Colonic mucosa (tissue), 4 donors: ENCODE data around the gene SLC12A9. TPM values are rescaled to one million over a fixed set of nuclear protein-coding genes. Genes with fewer than 3 reads are reported as not detected.
A peak's percentile ranks its signal among the peaks of the same experiment; 100 is the strongest.

ENCODE experiments used
- DNase-seq: peaks from one replicate; pipeline ENCODE4 v3.0.0-alpha.2; 2020
- H3K27ac ChIP-seq: fragments of 200-600 bp; one replicate; pipeline ENCODE4 v1.8.0; 2021
- H3K27me3 ChIP-seq: fragments of 200-600 bp; one replicate; pipeline ENCODE4 v1.8.0; 2021
- H3K36me3 ChIP-seq: fragments of 200-600 bp; one replicate; pipeline ENCODE4 v1.8.0; 2021
- H3K4me1 ChIP-seq: fragments of 200-600 bp; one replicate; pipeline ENCODE4 v1.8.0; 2021; ENCODE audit warnings: mild to moderate bottlenecking
- H3K4me3 ChIP-seq: fragments of 200-600 bp; one replicate; pipeline ENCODE4 v1.8.0; 2021
- H3K9ac ChIP-seq, 2 donors: one replicate each; pipeline ENCODE4 v1.7.0; 2013; ENCODE audit warnings: control low read depth in 2 of 2, low read depth in 2 of 2, low read length in 2 of 2
- H3K9me3 ChIP-seq: fragments of 200-600 bp; one replicate; pipeline ENCODE4 v1.8.0; 2021
- CTCF ChIP-seq: fragments of 200-600 bp; IDR thresholded peaks from one replicate; pipeline ENCODE4 v1.8.0; 2022; ENCODE audit warnings: antibody characterized with exemption, mild to moderate bottlenecking
- intact Hi-C: fragments of 100-400 bp; cut with DNase I; formaldehyde crosslinking; loops from one replicate; pipeline ENCODE4 v1.14.1; 2022
- total RNA-seq, 2 donors: library from RNA; stranded (reverse); fragmentation: NEBNext Ultra II Directional in 1 of 2; extraction: Animal tissue kit (Norgen Biotek cat#: 25700) in 1 of 2; gene quantifications; one replicate each; pipeline ENCODE4 v1.2.1, GENCODE V29; 2021
- donor health status: healthy.
- donor health status: DM: no; HTN: no; CAD: no.
- donor health status: DM: no; HTN: no; CAD: no.

The SLC12A9 gene
- total RNA-seq, 2 donors from 2014 or later, result 24.1 to 35.9 TPM

- TF ChIP-seq CTCF, result no peak
- Histone ChIP-seq H3K27ac (peak overlapping the region; percentile 94), H3K9ac (peak overlapping the region; percentile 96 to 97), H3K36me3 (no peaks in the 10 kb centered on the region), H3K27me3 (no peaks in the 10 kb centered on the region), H3K9me3 (no peaks in the 10 kb centered on the region), H3K4me3 (peak overlapping the region; percentile 90), H3K4me1 (peaks cover 6% of the 10 kb centered on the region)
- intact Hi-C loops, result no loop called here
- peak; percentile 91 for DNase-seq
Measured at GRCh38 chr7:100865938-100866728, 13.6 kb downstream of the SLC12A9 start.

GRCh38 chr7:100866729-100867039 lies 14.2 kb downstream of the SLC12A9 start:
- Histone ChIP-seq H3K9ac (peak overlapping the region; percentile 96 to 97), H3K4me3 (peak overlapping the region; percentile 90), H3K9me3 (no peaks in the 10 kb centered on the region), H3K27ac (peak overlapping the region; percentile 94), H3K4me1 (peaks cover 6% of the 10 kb centered on the region), H3K27me3 (no peaks in the 10 kb centered on the region), H3K36me3 (no peaks in the 10 kb centered on the region)
- intact Hi-C loops, result no loop called here
- no peak for TF ChIP-seq CTCF
- DNase-seq, result no peak

- intact Hi-C loops, result no loop called here
Measured at GRCh38 chr7:100867040-100867775, 14.7 kb downstream of the SLC12A9 start, which contains the start of gene TRIP6. TRIP6 (plus strand) TSS chr7:100867387; CDS start chr7:100867498, 111 bp downstream.

DNA sequence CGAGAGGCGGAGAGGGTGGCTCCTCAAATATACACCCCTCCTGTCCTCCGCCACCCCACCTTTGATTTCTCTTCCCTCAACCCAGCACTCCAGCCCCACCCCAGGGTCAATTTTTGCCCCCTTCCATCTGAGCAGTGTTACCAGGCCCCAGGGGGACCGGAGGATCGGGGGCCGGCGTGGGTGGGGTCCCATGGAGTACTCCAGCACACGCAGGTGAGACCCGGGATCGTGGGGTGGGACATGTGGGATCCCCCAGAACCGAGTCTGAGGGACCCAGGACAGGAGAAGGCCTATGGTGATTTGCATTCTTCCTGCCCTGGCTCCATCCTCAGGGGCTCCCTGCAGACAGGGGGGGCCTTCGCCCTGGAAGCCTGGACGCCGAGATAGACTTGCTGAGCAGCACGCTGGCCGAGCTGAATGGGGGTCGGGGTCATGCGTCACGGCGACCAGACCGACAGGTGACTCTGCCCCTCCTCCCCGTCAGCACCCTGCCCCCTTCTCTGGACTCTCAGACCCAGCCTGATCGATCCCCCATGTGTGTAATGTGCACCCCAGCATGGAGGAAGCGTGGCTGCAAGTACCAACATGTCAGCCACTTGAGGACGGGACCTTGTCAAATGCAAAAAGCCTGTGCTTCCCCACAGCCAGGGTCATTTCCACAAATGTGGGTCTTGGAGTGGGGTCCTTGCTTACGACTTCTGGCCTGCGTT lies 15.4 kb downstream of the SLC12A9 start:
- TF ChIP-seq CTCF, result no peak
- DNase-seq, result no peak
- intact Hi-C loops, result no loop called here

More at GRCh38 chr7:100867040-100867775, 14.7 kb downstream of the SLC12A9 start, which contains the start of gene TRIP6:
- peak; percentile 91 for DNase-seq
- Histone ChIP-seq H3K9ac (peak within 1 kb of the TSS; percentile 96 to 97), H3K36me3 (no peaks in the 10 kb centered on the region), H3K4me1 (peaks cover 6% of the 10 kb centered on the region), H3K9me3 (no peaks in the 10 kb centered on the region), H3K27me3 (no peaks in the 10 kb centered on the region), H3K4me3 (peak within 1 kb of the TSS; percentile 90), H3K27ac (peak within 1 kb of the TSS; percentile 94)
- TF ChIP-seq CTCF, result no peak

DNA sequence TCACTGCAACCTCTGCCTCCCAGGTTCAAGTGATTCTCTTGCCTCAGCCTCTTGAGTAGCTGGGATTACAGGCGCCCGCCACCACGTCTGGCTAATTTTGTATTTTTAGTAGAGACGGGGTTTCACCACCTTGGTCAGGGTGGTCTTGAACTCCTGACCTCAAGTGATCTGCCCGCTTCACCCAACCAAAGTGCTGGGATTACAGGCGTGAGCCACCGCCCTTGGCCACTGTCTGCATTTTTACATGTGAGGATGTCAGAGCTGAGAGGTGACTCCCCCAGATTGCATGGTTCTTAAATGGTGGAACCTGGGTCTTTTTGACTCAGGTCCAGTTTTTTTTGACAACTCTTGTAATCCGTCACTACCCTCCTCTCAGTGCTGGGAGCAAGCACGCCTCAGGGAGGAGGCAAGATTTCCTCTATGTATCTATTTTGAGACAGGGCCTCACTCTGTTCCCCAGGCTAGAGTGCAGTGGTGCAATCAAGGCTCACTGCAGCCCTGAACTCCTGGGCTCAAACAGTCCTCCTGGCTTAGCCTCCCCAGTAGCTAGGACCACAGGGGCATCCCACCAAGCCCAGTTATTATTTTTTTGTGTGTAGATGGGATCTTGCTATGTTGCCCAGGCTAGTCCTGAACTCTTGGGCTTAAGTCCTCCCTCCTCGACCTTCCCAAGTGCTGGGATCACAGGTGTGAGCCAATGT lies 21.2 kb downstream of the SLC12A9 start:
- intact Hi-C loops, result no loop called here
- Histone ChIP-seq H3K9me3 (no peaks in the 10 kb centered on the region), H3K9ac (peak overlapping the region; percentile 94 to 96), H3K4me3 (peak overlapping the region; percentile 66), H3K36me3 (no peaks in the 10 kb centered on the region), H3K27me3 (no peaks in the 10 kb centered on the region), H3K27ac (peak overlapping the region; percentile 92), H3K4me1 (peaks cover 17% of the 10 kb centered on the region)
- no peak for TF ChIP-seq CTCF
- no peak for DNase-seq

More for the DNA sequence above, 15.4 kb downstream of the SLC12A9 start:
- Histone ChIP-seq H3K9me3 (no peaks in the 10 kb centered on the region), H3K4me1 (peaks cover 6% of the 10 kb centered on the region), H3K27me3 (no peaks in the 10 kb centered on the region), H3K9ac (peak overlapping the region; percentile 96 to 97), H3K36me3 (no peaks in the 10 kb centered on the region), H3K27ac (peak overlapping the region; percentile 94), H3K4me3 (peak overlapping the region; percentile 90)
